Measurements from ENCODE around the gene ESRRB.

- no peak for TF ChIP-seq CTCF (IDR thresholded peaks at IDR 0.05)
- no peak for TF ChIP-seq POLR2A (IDR thresholded peaks at IDR 0.05)
Measured at GRCh38 chr14:76467711-76468155, 91.8 kb downstream of the ESRRB start.

All from vagina (tissue), 2 donors.